ENCODE results near the gene NEMP1.

The NEMP1 gene

DNA sequence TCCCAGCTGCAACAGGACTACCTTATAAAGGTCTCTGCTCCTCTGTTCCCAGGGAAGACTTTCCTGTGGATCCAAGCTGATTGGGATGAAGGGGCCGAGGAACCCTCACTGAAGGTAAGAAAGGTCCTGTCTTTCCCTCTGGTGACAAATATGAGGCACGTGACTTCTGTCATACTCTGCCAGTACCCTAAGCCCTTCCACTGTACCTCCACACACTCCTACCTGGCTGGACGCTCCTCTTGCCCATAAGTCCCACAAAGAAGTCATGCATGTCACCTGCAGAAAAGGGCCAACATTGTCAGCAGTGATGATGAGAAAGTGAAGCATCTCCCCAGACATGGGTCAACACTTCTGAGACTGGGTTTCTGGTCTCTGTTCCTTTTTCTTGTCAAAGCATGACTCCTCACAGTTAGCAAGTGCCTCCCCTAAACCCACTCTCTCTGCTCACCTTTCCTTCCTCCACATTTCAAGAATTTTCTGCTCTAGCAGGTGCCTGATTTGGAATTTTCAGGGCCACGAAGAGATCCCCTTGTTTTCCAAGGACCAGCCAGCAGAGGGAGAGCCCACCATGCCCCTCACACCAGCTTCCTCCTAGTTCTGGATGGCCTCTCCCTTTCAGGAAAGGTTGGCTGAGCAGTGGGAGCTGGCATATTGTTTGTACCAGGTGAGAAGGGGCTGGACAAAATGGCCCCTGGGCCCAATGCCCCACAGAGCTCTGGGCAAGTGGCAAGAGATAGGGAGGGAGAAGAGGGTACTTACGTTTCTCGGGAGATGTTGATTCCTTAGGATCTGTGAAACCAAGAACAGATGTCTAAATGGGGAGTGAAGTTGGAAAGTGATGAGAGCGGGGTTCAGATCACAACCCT lies 65.8 kb downstream of the NEMP1 start:
- H3K9me3 Mint-ChIP-seq = no peaks in the 10 kb centered on the region
- H3K36me3 Mint-ChIP-seq = no peaks in the 10 kb centered on the region
- H3K27ac Mint-ChIP-seq = peak overlapping the region; percentile 7
- DNase-seq (ENCODE audit: low spot score in 2 of 2) (no peak), ATAC-seq (no peak)
- H3K4me1 Mint-ChIP-seq = peaks cover 16% of the 10 kb centered on the region
- H3K4me3 Mint-ChIP-seq = no peak overlapping the region

- no peak overlapping the region for H3K27ac Mint-ChIP-seq
- peaks cover 23% of the 10 kb centered on the region for H3K4me1 Mint-ChIP-seq
- no peak for DNase-seq (ENCODE audit: low spot score in 2 of 2)
- no peak overlapping the region for H3K4me3 Mint-ChIP-seq
- peak; percentile 71 for ATAC-seq
- H3K9me3 Mint-ChIP-seq = no peaks in the 10 kb centered on the region
- peaks cover 4% of the 10 kb centered on the region for H3K36me3 Mint-ChIP-seq
Observed at GRCh38 chr12:57011438-57012424, 66.9 kb downstream of the NEMP1 start.

DNA sequence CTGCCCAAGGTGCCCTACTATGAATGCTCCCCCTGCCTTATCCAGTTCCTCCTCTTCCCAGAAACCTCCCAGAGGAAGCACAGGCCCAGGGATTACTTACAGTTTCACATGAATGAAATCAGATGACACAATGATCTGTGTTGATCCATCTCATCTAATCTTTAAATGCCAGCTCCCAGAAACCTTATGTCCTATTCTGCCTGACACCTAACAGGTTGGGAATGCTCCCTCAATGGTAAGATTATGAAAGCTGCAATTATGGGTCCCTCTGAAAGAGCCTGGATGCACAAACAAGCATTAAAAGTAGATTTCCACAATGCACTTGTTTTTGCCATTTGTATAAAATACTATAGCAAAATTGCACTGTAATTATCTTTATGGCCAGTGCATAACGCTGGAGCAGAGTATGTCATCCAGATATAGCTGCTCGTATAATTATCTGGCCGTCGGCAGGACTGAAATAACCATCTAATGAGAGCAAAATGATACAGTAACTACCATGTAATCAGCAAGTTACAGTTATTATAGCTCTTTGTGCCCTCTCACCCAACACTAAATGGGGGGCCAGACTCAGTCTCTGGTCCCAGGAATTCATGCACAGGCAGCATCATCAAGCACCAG lies 67.9 kb downstream of the NEMP1 start:
- H3K4me3 Mint-ChIP-seq = no peak overlapping the region
- ATAC-seq = no peak
- H3K4me1 Mint-ChIP-seq = peaks cover 27% of the 10 kb centered on the region
- no peak overlapping the region for H3K27ac Mint-ChIP-seq
- H3K36me3 Mint-ChIP-seq = peaks cover 6% of the 10 kb centered on the region
- H3K9me3 Mint-ChIP-seq = no peaks in the 10 kb centered on the region
- DNase-seq (ENCODE audit: low spot score in 2 of 2) = no peak

DNA sequence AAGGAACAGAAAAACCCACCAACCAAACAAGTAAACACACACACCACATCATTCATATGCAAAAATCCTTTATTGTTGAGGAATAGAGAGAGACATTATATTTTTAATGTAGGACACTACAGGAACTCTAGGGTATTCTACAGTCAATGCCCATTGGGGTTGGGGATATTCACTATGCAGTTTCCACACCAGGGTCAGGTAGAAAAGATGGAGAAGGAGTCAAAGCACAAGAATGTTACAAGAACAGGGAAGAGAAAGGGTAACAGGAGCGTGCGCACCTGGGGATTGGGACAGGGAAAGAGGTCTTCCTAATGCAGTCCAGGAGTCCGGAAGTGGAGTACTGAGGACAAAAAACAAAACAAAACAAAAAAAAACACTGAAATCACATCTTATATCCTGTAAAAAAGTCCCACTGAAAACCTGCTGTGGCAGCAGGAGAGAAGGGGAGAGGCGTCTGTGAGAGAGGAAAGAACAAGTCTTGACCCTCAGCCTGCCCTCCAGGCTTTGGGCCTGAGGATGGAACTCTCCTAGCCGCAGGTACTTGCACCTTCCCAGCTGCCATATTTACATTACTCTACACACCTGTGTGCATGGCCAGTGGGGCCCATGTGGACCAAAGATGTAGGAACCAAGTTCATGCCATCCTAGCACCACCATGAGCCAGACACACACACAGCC lies 68.5 kb downstream of the NEMP1 start:
- no peak overlapping the region for H3K4me3 Mint-ChIP-seq

GRCh38 chr12:57008178-57008577 lies 70.4 kb downstream of the NEMP1 start:
- peak; percentile 33 for ATAC-seq
- no peak overlapping the region for H3K27ac Mint-ChIP-seq
- H3K4me1 Mint-ChIP-seq = peaks cover 47% of the 10 kb centered on the region

More for the DNA sequence above, 68.5 kb downstream of the NEMP1 start:
- Mint-ChIP-seq H3K4me1 (peaks cover 33% of the 10 kb centered on the region), H3K27ac (no peak overlapping the region), H3K9me3 (no peaks in the 10 kb centered on the region), H3K36me3 (peaks cover 6% of the 10 kb centered on the region)
- DNase-seq (ENCODE audit: low spot score in 2 of 2) (no peak), ATAC-seq (no peak)

GRCh38 chr12:57006809-57007475 lies 71.6 kb downstream of the NEMP1 start:
- no peaks in the 10 kb centered on the region for H3K9me3 Mint-ChIP-seq
- no peak for ATAC-seq
- peaks cover 45% of the 10 kb centered on the region for H3K4me1 Mint-ChIP-seq

More at GRCh38 chr12:57008178-57008577, 70.4 kb downstream of the NEMP1 start:
- no peak overlapping the region for H3K4me3 Mint-ChIP-seq
- DNase-seq (ENCODE audit: low spot score in 2 of 2) = no peak
- H3K9me3 Mint-ChIP-seq = no peaks in the 10 kb centered on the region
- peaks cover 19% of the 10 kb centered on the region for H3K36me3 Mint-ChIP-seq

GRCh38 chr12:57005980-57006808 lies 72.4 kb downstream of the NEMP1 start, which contains the start of gene ZBTB39:
Gene ZBTB39, minus strand, starts transcription at chr12:57006546. Its CDS starts 1,629 bp downstream, at chr12:57004917.
- DNase-seq (ENCODE audit: low spot score in 2 of 2) = peak; percentile 68 to 82
- Mint-ChIP-seq H3K9me3 (no peaks in the 10 kb centered on the region), H3K4me3 (peak within 1 kb of the TSS; percentile 96), H3K27ac (peak within 1 kb of the TSS; percentile 89), H3K36me3 (peaks cover 38% of the 10 kb centered on the region), H3K4me1 (peaks cover 44% of the 10 kb centered on the region)
- ATAC-seq = peak; percentile 87

More at GRCh38 chr12:57006809-57007475, 71.6 kb downstream of the NEMP1 start:
- no peak for DNase-seq (ENCODE audit: low spot score in 2 of 2)
- H3K4me3 Mint-ChIP-seq = peak overlapping the region; percentile 96
- peak overlapping the region; percentile 84 for H3K27ac Mint-ChIP-seq
- H3K36me3 Mint-ChIP-seq = peaks cover 32% of the 10 kb centered on the region
